ENCODE results near the gene ZHX3. TPM values are rescaled to one million over a fixed set of nuclear protein-coding genes. Genes with fewer than 3 reads are reported as not detected.

Gene ZHX3
- total RNA-seq, 5 donors from 2014 or later (not counting 1 experiment from before 2014, with no cell fraction given) = 7.0 to 11.1 (median 10.5) TPM

- DNase-seq (no peak), ATAC-seq (replicated peaks in 1 of 4) (no peak)
- Histone ChIP-seq H3K36me3 (ENCODE audit: control insufficient read depth in 2 of 2, extremely low read depth in 1 of 2, insufficient read depth in 1 of 2, low read length in 1 of 2) (no peaks in the 10 kb centered on the region), H3K9me3 (no peaks in the 10 kb centered on the region), H3K27me3 (replicated peaks in 1 of 2; ENCODE audit: control insufficient read depth in 2 of 2, extremely low read depth in 1 of 2, insufficient read depth in 2 of 2, low read length in 1 of 2) (no peaks in the 10 kb centered on the region), H3K27ac (ENCODE audit: low read length) (no peak overlapping the region), H3K4me1 (ENCODE audit: control insufficient read depth in 1 of 2, extremely low read depth in 1 of 2, insufficient read depth in 2 of 2, low read length in 2 of 2) (peaks cover 11 to 15% of the 10 kb centered on the region in 2 experiments), H3K4me3 (ENCODE audit: control insufficient read depth in 1 of 2, extremely low read depth in 1 of 2, low read length in 1 of 2) (no peak overlapping the region)
- Mint-ChIP-seq H3K4me1 (peaks cover 22 to 35% (median 24%) of the 10 kb centered on the region in 3 donors), H3K4me3 (no peak overlapping the region), H3K36me3 (no peaks in the 10 kb centered on the region), H3K27me3 (no peaks in the 10 kb centered on the region), H3K9me3 (no peaks in the 10 kb centered on the region), H3K27ac (no peak overlapping the region)
- ChIA-PET CTCF (no interaction called here), POLR2A (no interaction called here)
These were observed 88.3 kb downstream of the ZHX3 start for GRCh38 chr20:41229259-41229658.

- CTCF ChIA-PET = no interaction called here
- no peaks in the 10 kb centered on the region for H3K36me3 Mint-ChIP-seq
- H3K27ac Mint-ChIP-seq = no peak overlapping the region
- POLR2A ChIA-PET = no interaction called here
- H3K4me1 Mint-ChIP-seq = peaks cover 22 to 35% (median 24%) of the 10 kb centered on the region in 3 donors
- Histone ChIP-seq H3K36me3 (ENCODE audit: control insufficient read depth in 2 of 2, extremely low read depth in 1 of 2, insufficient read depth in 1 of 2, low read length in 1 of 2) (no peaks in the 10 kb centered on the region), H3K27ac (ENCODE audit: low read length) (no peak overlapping the region), H3K4me1 (ENCODE audit: control insufficient read depth in 1 of 2, extremely low read depth in 1 of 2, insufficient read depth in 2 of 2, low read length in 2 of 2) (peaks cover 11 to 14% of the 10 kb centered on the region in 2 experiments), H3K27me3 (replicated peaks in 1 of 2; ENCODE audit: control insufficient read depth in 2 of 2, extremely low read depth in 1 of 2, insufficient read depth in 2 of 2, low read length in 1 of 2) (no peaks in the 10 kb centered on the region), H3K4me3 (ENCODE audit: control insufficient read depth in 1 of 2, extremely low read depth in 1 of 2, low read length in 1 of 2) (no peak overlapping the region), H3K9me3 (no peaks in the 10 kb centered on the region)
- DNase-seq = no peak
- H3K27me3 Mint-ChIP-seq = no peaks in the 10 kb centered on the region
- ATAC-seq (replicated peaks in 1 of 4) = no peak
- no peaks in the 10 kb centered on the region for H3K9me3 Mint-ChIP-seq
- H3K4me3 Mint-ChIP-seq = no peak overlapping the region
These were observed 88.7 kb downstream of the ZHX3 start for GRCh38 chr20:41228858-41229257.

GRCh38 chr20:41226426-41226825, 91.1 kb downstream of the ZHX3 start:
- WGBS (ENCODE audit: insufficient coverage) = 88% methylated on average over 1 of the region's 1 CpG
- H3K4me3 ChIP-seq (ENCODE audit: control insufficient read depth in 1 of 2, extremely low read depth in 1 of 2, low read length in 1 of 2) = no peak overlapping the region
- no peaks in the 10 kb centered on the region for H3K27me3 Mint-ChIP-seq
- DNase-seq (no peak), ATAC-seq (replicated peaks in 1 of 4) (no peak)
- no peaks in the 10 kb centered on the region for H3K9me3 Mint-ChIP-seq
- H3K4me1 Mint-ChIP-seq = peaks cover 4 to 13% (median 4%) of the 10 kb centered on the region in 3 donors
- peaks cover 0 to 3% of the 10 kb centered on the region in 2 experiments for H3K4me1 ChIP-seq (ENCODE audit: control insufficient read depth in 1 of 2, extremely low read depth in 1 of 2, insufficient read depth in 2 of 2, low read length in 2 of 2)
- CTCF ChIA-PET = interaction anchor here (0.6 to 1.4 kb wide), 2 partner anchors 8 to 91 kb away, joined by 3 to 4 read pairs; no protein-coding TSS in a partner anchor
- no peaks in the 10 kb centered on the region for H3K9me3 ChIP-seq
- no peak overlapping the region for H3K4me3 Mint-ChIP-seq
- H3K36me3 Mint-ChIP-seq = peaks cover 5% of the 10 kb centered on the region
- POLR2A ChIA-PET = interaction anchor here in 1 of 2 donors (0.6 kb wide), 1 partner anchor 39 kb away, joined by 3 read pairs; no protein-coding TSS in a partner anchor
- H3K27ac Mint-ChIP-seq = no peak overlapping the region
- H3K27ac ChIP-seq (ENCODE audit: low read length) = no peak overlapping the region
- H3K36me3 ChIP-seq (ENCODE audit: control insufficient read depth in 2 of 2, extremely low read depth in 1 of 2, insufficient read depth in 1 of 2, low read length in 1 of 2) = no peaks in the 10 kb centered on the region
- H3K27me3 ChIP-seq (replicated peaks in 1 of 2; ENCODE audit: control insufficient read depth in 2 of 2, extremely low read depth in 1 of 2, insufficient read depth in 2 of 2, low read length in 1 of 2) = no peaks in the 10 kb centered on the region

GRCh38 chr20:41225091-41225490, 92.4 kb downstream of the ZHX3 start:
- no peak overlapping the region for H3K4me3 Mint-ChIP-seq
- ChIA-PET CTCF (interaction anchor here (0.8 to 1.2 kb wide), 2 partner anchors 90 to 114 kb away, joined by 3 to 4 read pairs; no protein-coding TSS in a partner anchor), POLR2A (no interaction called here)
- Histone ChIP-seq H3K27ac (ENCODE audit: low read length) (no peak overlapping the region), H3K36me3 (ENCODE audit: control insufficient read depth in 2 of 2, extremely low read depth in 1 of 2, insufficient read depth in 1 of 2, low read length in 1 of 2) (no peaks in the 10 kb centered on the region), H3K4me3 (ENCODE audit: control insufficient read depth in 1 of 2, extremely low read depth in 1 of 2, low read length in 1 of 2) (no peak overlapping the region), H3K27me3 (replicated peaks in 1 of 2; ENCODE audit: control insufficient read depth in 2 of 2, extremely low read depth in 1 of 2, insufficient read depth in 2 of 2, low read length in 1 of 2) (no peaks in the 10 kb centered on the region), H3K4me1 (ENCODE audit: control insufficient read depth in 1 of 2, extremely low read depth in 1 of 2, insufficient read depth in 2 of 2, low read length in 2 of 2) (no peaks in the 10 kb centered on the region), H3K9me3 (no peaks in the 10 kb centered on the region)
- DNase-seq (no peak), ATAC-seq (replicated peaks in 1 of 4) (no peak)
- H3K27ac Mint-ChIP-seq = no peak overlapping the region
- no peaks in the 10 kb centered on the region for H3K27me3 Mint-ChIP-seq
- peaks cover 5% of the 10 kb centered on the region for H3K36me3 Mint-ChIP-seq
- no CpG with 5 or more reads among the region's 1 CpG for WGBS (ENCODE audit: insufficient coverage)
- no peaks in the 10 kb centered on the region for H3K9me3 Mint-ChIP-seq
- H3K4me1 Mint-ChIP-seq = peaks cover 0 to 13% (median 0%) of the 10 kb centered on the region in 3 donors

- H3K4me3 ChIP-seq (ENCODE audit: control insufficient read depth in 1 of 2, extremely low read depth in 1 of 2, low read length in 1 of 2) = no peak overlapping the region
- no peaks in the 10 kb centered on the region for H3K27me3 ChIP-seq (replicated peaks in 1 of 2; ENCODE audit: control insufficient read depth in 2 of 2, extremely low read depth in 1 of 2, insufficient read depth in 2 of 2, low read length in 1 of 2)
- 88% methylated on average over 1 of the region's 1 CpG for WGBS (ENCODE audit: insufficient coverage)
- no peaks in the 10 kb centered on the region for H3K4me1 ChIP-seq (ENCODE audit: control insufficient read depth in 1 of 2, extremely low read depth in 1 of 2, insufficient read depth in 2 of 2, low read length in 2 of 2)
- Mint-ChIP-seq H3K36me3 (peaks cover 5% of the 10 kb centered on the region), H3K27ac (no peak overlapping the region), H3K4me3 (no peak overlapping the region), H3K27me3 (no peaks in the 10 kb centered on the region), H3K9me3 (no peaks in the 10 kb centered on the region), H3K4me1 (peaks cover 0 to 13% (median 0%) of the 10 kb centered on the region in 3 donors)
- no peaks in the 10 kb centered on the region for H3K36me3 ChIP-seq (ENCODE audit: control insufficient read depth in 2 of 2, extremely low read depth in 1 of 2, insufficient read depth in 1 of 2, low read length in 1 of 2)
- no peaks in the 10 kb centered on the region for H3K9me3 ChIP-seq
- ChIA-PET CTCF (interaction anchor here (0.7 to 2.0 kb wide), 5 partner anchors 8 to 124 kb away, joined by 3 to 7 read pairs (median 3); no protein-coding TSS in a partner anchor), POLR2A (no interaction called here)
- no peak for DNase-seq
- no peak for ATAC-seq (replicated peaks in 1 of 4)
- H3K27ac ChIP-seq (ENCODE audit: low read length) = no peak overlapping the region
These were observed 93.2 kb downstream of the ZHX3 start for GRCh38 chr20:41224281-41224680.

- Histone ChIP-seq H3K27ac (ENCODE audit: low read length) (no peak overlapping the region), H3K9me3 (no peaks in the 10 kb centered on the region), H3K36me3 (ENCODE audit: control insufficient read depth in 2 of 2, extremely low read depth in 1 of 2, insufficient read depth in 1 of 2, low read length in 1 of 2) (no peaks in the 10 kb centered on the region), H3K4me3 (ENCODE audit: control insufficient read depth in 1 of 2, extremely low read depth in 1 of 2, low read length in 1 of 2) (no peak overlapping the region), H3K27me3 (replicated peaks in 1 of 2; ENCODE audit: control insufficient read depth in 2 of 2, extremely low read depth in 1 of 2, insufficient read depth in 2 of 2, low read length in 1 of 2) (no peaks in the 10 kb centered on the region), H3K4me1 (ENCODE audit: control insufficient read depth in 1 of 2, extremely low read depth in 1 of 2, insufficient read depth in 2 of 2, low read length in 2 of 2) (no peaks in the 10 kb centered on the region)
- ChIA-PET POLR2A (no interaction called here), CTCF (interaction anchor here (1.2 to 2.0 kb wide), 3 partner anchors 9 to 50 kb away, joined by 3 to 7 read pairs (median 4); no protein-coding TSS in a partner anchor)
- Mint-ChIP-seq H3K4me1 (peaks cover 0 to 2% (median 0%) of the 10 kb centered on the region in 3 donors), H3K36me3 (peaks cover 5% of the 10 kb centered on the region), H3K27ac (no peak overlapping the region), H3K4me3 (no peak overlapping the region), H3K9me3 (no peaks in the 10 kb centered on the region), H3K27me3 (no peaks in the 10 kb centered on the region)
- ATAC-seq (replicated peaks in 1 of 4) (no peak), DNase-seq (no peak)
These were observed 94.4 kb downstream of the ZHX3 start for GRCh38 chr20:41223112-41223511.

- Histone ChIP-seq H3K4me1 (ENCODE audit: control insufficient read depth in 1 of 2, extremely low read depth in 1 of 2, insufficient read depth in 2 of 2, low read length in 2 of 2) (no peaks in the 10 kb centered on the region), H3K4me3 (ENCODE audit: control insufficient read depth in 1 of 2, extremely low read depth in 1 of 2, low read length in 1 of 2) (no peak overlapping the region), H3K9me3 (no peaks in the 10 kb centered on the region), H3K27ac (ENCODE audit: low read length) (no peak overlapping the region), H3K36me3 (ENCODE audit: control insufficient read depth in 2 of 2, extremely low read depth in 1 of 2, insufficient read depth in 1 of 2, low read length in 1 of 2) (no peaks in the 10 kb centered on the region), H3K27me3 (replicated peaks in 1 of 2; ENCODE audit: control insufficient read depth in 2 of 2, extremely low read depth in 1 of 2, insufficient read depth in 2 of 2, low read length in 1 of 2) (no peaks in the 10 kb centered on the region)
- Mint-ChIP-seq H3K36me3 (peaks cover 5% of the 10 kb centered on the region), H3K4me3 (no peak overlapping the region), H3K4me1 (no peaks in the 10 kb centered on the region), H3K9me3 (no peaks in the 10 kb centered on the region), H3K27me3 (no peaks in the 10 kb centered on the region), H3K27ac (no peak overlapping the region)
- DNase-seq (no peak), ATAC-seq (replicated peaks in 1 of 4) (no peak)
- ChIA-PET CTCF (interaction anchor here in 1 of 2 donors (0.6 to 2.0 kb wide), 3 partner anchors 9 to 121 kb away, joined by 3 to 7 read pairs (median 3); no protein-coding TSS in a partner anchor), POLR2A (no interaction called here)
These were observed 94.8 kb downstream of the ZHX3 start for GRCh38 chr20:41222703-41223102.
